Keratinocyte (primary cell): ENCODE results near the gene CRISPLD2. TPM values are rescaled to one million over a fixed set of nuclear protein-coding genes. Genes with fewer than 3 reads are reported as not detected.

Source experiments
- DNase-seq: peaks from one replicate; pipeline ENCODE4 v3.0.0-alpha.2; 2011; ENCODE audit warnings: low read depth, missing footprints, low spot score
- FAIRE-seq: peaks from 2 replicates; lab custom pipeline; 2011; peaks lifted over from hg19 to GRCh38; lab: Jason Lieb, UNC
- H2AFZ ChIP-seq: 2 replicates; pipeline ENCODE4 v1.6.0; 2012; ENCODE audit warnings: low read length, control low read depth, inconsistent platforms; ENCODE audit not compliant: control insufficient read depth
- H3K27ac ChIP-seq: 2 replicates; pipeline ENCODE4 v1.5.1; 2011; ENCODE audit warnings: low read length; ENCODE audit not compliant: control insufficient read depth, insufficient read depth
- H3K27me3 ChIP-seq: 3 replicates; pipeline ENCODE4 v1.6.0; 2011; ENCODE audit warnings: low read length; ENCODE audit not compliant: control insufficient read depth, insufficient read depth; ENCODE audit errors: extremely low read depth
- H3K36me3 ChIP-seq, 2 experiments: 2 replicates in 1 of 2; 3 replicates in 1 of 2; pipeline ENCODE4 v1.5.1; 2011; ENCODE audit warnings: low read length in 2 of 2, mild to moderate bottlenecking in 1 of 2; ENCODE audit not compliant: control insufficient read depth in 2 of 2, insufficient read depth in 2 of 2; ENCODE audit errors: extremely low read depth in 1 of 2
- H3K4me1 ChIP-seq: 3 replicates; pipeline ENCODE4 v1.5.1; 2011; ENCODE audit warnings: low read length; ENCODE audit not compliant: control insufficient read depth, insufficient read depth; ENCODE audit errors: extremely low read depth
- H3K4me2 ChIP-seq: 3 replicates; pipeline ENCODE4 v1.6.0; 2011; ENCODE audit warnings: low read depth, low read length; ENCODE audit not compliant: control insufficient read depth, insufficient read depth; ENCODE audit errors: extremely low read depth
- H3K4me3 ChIP-seq, 3 experiments: fragments of 200-600 bp in 1 of 3; sonication (generic) in 1 of 3; 2 replicates in 2 of 3; 3 replicates in 1 of 3; pipeline ENCODE4 v1.5.1; 2011 to 2016; ENCODE audit warnings: low read length in 3 of 3, mild to moderate bottlenecking in 3 of 3, control low read depth in 2 of 3, inconsistent platforms in 1 of 3, low read depth in 1 of 3, mixed read lengths in 1 of 3, mixed run types in 1 of 3, moderate library complexity in 1 of 3; ENCODE audit not compliant: control insufficient read depth in 2 of 3, insufficient read depth in 2 of 3; ENCODE audit errors: extremely low read depth in 1 of 3
- H3K79me2 ChIP-seq: 2 replicates; pipeline ENCODE4 v1.6.0; 2012; ENCODE audit warnings: low read length; ENCODE audit not compliant: control insufficient read depth, insufficient read depth
- H3K9ac ChIP-seq: 3 replicates; pipeline ENCODE4 v1.6.0; 2011; ENCODE audit warnings: low read length; ENCODE audit not compliant: control insufficient read depth, insufficient read depth; ENCODE audit errors: extremely low read depth
- H3K9me1 ChIP-seq: 3 replicates; pipeline ENCODE4 v1.6.0; 2011; ENCODE audit warnings: low read length; ENCODE audit not compliant: control insufficient read depth, insufficient read depth; ENCODE audit errors: extremely low read depth
- H3K9me3 ChIP-seq: 2 replicates; pipeline ENCODE4 v1.5.1; 2012; ENCODE audit warnings: low read depth, low read length; ENCODE audit not compliant: control insufficient read depth
- H4K20me1 ChIP-seq: 3 replicates; pipeline ENCODE4 v1.6.0; 2011; ENCODE audit warnings: low read length; ENCODE audit not compliant: control insufficient read depth, insufficient read depth; ENCODE audit errors: extremely low read depth
- EZH2 ChIP-seq: IDR thresholded peaks from one replicate; pipeline ENCODE4 v1.6.1; 2012; ENCODE audit warnings: inconsistent platforms, mild to moderate bottlenecking, low read length, moderate library complexity
- dilution Hi-C: fragments of 300-500 bp; cut with MboI; formaldehyde crosslinking; loops from one replicate; pipeline ENCODE4 v1.7.0; 2020; ENCODE audit warnings: low sequenced_read_pairs; ENCODE audit not compliant: extremely low pct_ligation_motif_present
- polyA plus RNA-seq, 5 experiments: library from polyadenylated mRNA; depleted of rRNA in 3 of 5; stranded (reverse) in 3 of 5; stranded (forward) in 1 of 5; unstranded in 1 of 5; fragments of >200 nt; gene quantifications; 1 replicate in 1 of 5; 2 replicates in 3 of 5; 3 replicates in 1 of 5; pipeline versions ENCODE4 v1.2.1 to v1.2.3, GENCODE V29; 2011 to 2012; ENCODE audit warnings: missing spikeins in 2 of 5, low read depth in 1 of 5, low replicate concordance in 1 of 5
- TF ChIP-seq, protein P1 (sequence below), 3 experiments: IDR thresholded peaks in 1 of 3; conservative IDR thresholded peaks in 1 of 3; optimal IDR thresholded peaks in 1 of 3; 2 replicates in 2 of 3; 3 replicates in 1 of 3; pipeline versions ENCODE3 to v1.5.1; 2011; ENCODE audit warnings: low read length in 3 of 3, mild to moderate bottlenecking in 3 of 3, moderate library complexity in 2 of 3, control low read depth in 1 of 3, inconsistent platforms in 1 of 3; ENCODE audit not compliant: insufficient read depth in 2 of 3; ENCODE audit errors: extremely low read depth in 1 of 3

Gene CRISPLD2
- polyA plus RNA-seq, 1 donor (not counting 4 experiments of a cell fraction or from before 2014, with no cell fraction given) = 1.2 TPM

DNA sequence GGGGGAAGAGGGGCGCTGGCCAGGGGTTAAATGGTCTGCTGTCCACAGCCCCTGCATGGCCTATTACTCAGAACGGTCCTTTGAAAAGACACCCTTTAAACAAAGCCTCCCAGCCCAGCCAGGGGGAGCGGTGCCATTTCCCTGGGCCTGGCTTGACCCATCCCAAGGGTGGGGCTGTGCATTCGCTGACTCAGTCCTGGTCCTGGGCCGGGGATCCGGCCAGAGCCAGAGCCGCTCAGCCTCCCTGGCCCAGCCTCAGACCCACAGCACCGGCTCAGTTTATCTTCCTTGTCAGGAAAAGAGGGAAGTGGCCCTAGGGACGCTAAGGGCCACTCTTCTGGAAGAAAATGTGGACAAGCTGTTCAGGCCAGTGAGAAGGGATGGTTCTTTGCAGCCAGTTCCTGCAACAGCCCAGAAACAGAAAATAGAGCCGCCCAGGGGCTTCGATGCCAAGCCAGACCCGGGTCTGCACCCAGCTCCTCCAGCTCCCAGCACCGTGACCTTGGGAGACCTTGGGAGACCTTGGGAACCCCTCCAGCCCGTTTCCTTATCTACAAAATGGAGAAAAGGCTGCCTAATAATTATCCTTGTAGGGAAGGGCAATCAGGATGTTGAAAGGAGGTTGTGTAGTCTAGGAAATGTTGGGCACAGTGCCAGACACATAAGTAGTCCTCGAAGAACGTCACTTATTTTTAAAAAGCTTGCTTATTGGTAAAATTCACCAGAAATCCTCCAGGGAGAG, 109.1 kb downstream of the CRISPLD2 start:
- H3K9ac ChIP-seq = no peak overlapping the region

GRCh38 chr16:84929421-84930297, 109.9 kb downstream of the CRISPLD2 start:
- Histone ChIP-seq H3K79me2 (no peaks in the 10 kb centered on the region), H3K4me1 (no peaks in the 10 kb centered on the region), H3K27ac (no peak overlapping the region), H3K36me3 (no peaks in the 10 kb centered on the region), H3K9me1 (no peaks in the 10 kb centered on the region), H3K27me3 (peaks cover 7% of the 10 kb centered on the region), H3K9me3 (no peaks in the 10 kb centered on the region), H4K20me1 (no peaks in the 10 kb centered on the region), H3K9ac (no peak overlapping the region), H3K4me2 (no peak overlapping the region), H3K4me3 (no peak overlapping the region), H2AFZ (no peak overlapping the region)
- TF ChIP-seq, protein P1, sequence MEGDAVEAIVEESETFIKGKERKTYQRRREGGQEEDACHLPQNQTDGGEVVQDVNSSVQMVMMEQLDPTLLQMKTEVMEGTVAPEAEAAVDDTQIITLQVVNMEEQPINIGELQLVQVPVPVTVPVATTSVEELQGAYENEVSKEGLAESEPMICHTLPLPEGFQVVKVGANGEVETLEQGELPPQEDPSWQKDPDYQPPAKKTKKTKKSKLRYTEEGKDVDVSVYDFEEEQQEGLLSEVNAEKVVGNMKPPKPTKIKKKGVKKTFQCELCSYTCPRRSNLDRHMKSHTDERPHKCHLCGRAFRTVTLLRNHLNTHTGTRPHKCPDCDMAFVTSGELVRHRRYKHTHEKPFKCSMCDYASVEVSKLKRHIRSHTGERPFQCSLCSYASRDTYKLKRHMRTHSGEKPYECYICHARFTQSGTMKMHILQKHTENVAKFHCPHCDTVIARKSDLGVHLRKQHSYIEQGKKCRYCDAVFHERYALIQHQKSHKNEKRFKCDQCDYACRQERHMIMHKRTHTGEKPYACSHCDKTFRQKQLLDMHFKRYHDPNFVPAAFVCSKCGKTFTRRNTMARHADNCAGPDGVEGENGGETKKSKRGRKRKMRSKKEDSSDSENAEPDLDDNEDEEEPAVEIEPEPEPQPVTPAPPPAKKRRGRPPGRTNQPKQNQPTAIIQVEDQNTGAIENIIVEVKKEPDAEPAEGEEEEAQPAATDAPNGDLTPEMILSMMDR (optimal IDR thresholded peaks at IDR 0.05 in 1 of 3, IDR thresholded peaks at IDR 0.05 in 1 of 3, conservative IDR thresholded peaks at IDR 0.05 in 1 of 3; ENCODE audit: extremely low read depth in 1 of 3, insufficient read depth in 2 of 3, low read length in 3 of 3) = no peak
- no peak for TF ChIP-seq EZH2
- DNase-seq (no peak), FAIRE-seq (no peak)
- dilution Hi-C loops = no loop called here

More for the DNA sequence above, 109.1 kb downstream of the CRISPLD2 start:
- no peaks in the 10 kb centered on the region for H3K9me3 ChIP-seq
- H2AFZ ChIP-seq = no peak overlapping the region
- no peaks in the 10 kb centered on the region for H3K36me3 ChIP-seq
- no peaks in the 10 kb centered on the region for H4K20me1 ChIP-seq
- no peaks in the 10 kb centered on the region for H3K4me1 ChIP-seq
- dilution Hi-C loops = no loop called here
- no peak overlapping the region for H3K4me2 ChIP-seq
- no peaks in the 10 kb centered on the region for H3K9me1 ChIP-seq
- H3K27me3 ChIP-seq = peaks cover 7% of the 10 kb centered on the region
- FAIRE-seq (no peak), DNase-seq (no peak)
- H3K79me2 ChIP-seq = no peaks in the 10 kb centered on the region
- no peak overlapping the region for H3K27ac ChIP-seq
- no peak for TF ChIP-seq EZH2
- TF ChIP-seq, protein P1 (optimal IDR thresholded peaks at IDR 0.05 in 1 of 3, IDR thresholded peaks at IDR 0.05 in 1 of 3, conservative IDR thresholded peaks at IDR 0.05 in 1 of 3; ENCODE audit: extremely low read depth in 1 of 3, insufficient read depth in 2 of 3, low read length in 3 of 3) = no peak
- H3K4me3 ChIP-seq = no peak overlapping the region
